Amniotic stem cell (primary cell): ENCODE data around the gene CABP2.
A peak's percentile ranks its signal among the peaks of the same experiment; 100 is the strongest.
"Not testable (repeated sequence)": the region's sequence is repeated elsewhere in the genome, so short reads cannot be mapped to it uniquely, and the experiment has no call there.

Experiments used
- DNase-seq: peaks from one replicate; lab custom pipeline; 2025; lab: John Stamatoyannopoulos, UW

CABP2 gene

GRCh38 chr11:67494371-67495233 is 28.6 kb downstream of the CABP2 start:
- no peak for DNase-seq

- no peak for DNase-seq
Observed at GRCh38 chr11:67493548-67494370, 29.5 kb downstream of the CABP2 start.

GRCh38 chr11:67492801-67493547 is 30.3 kb downstream of the CABP2 start:
- DNase-seq, result no peak

DNA sequence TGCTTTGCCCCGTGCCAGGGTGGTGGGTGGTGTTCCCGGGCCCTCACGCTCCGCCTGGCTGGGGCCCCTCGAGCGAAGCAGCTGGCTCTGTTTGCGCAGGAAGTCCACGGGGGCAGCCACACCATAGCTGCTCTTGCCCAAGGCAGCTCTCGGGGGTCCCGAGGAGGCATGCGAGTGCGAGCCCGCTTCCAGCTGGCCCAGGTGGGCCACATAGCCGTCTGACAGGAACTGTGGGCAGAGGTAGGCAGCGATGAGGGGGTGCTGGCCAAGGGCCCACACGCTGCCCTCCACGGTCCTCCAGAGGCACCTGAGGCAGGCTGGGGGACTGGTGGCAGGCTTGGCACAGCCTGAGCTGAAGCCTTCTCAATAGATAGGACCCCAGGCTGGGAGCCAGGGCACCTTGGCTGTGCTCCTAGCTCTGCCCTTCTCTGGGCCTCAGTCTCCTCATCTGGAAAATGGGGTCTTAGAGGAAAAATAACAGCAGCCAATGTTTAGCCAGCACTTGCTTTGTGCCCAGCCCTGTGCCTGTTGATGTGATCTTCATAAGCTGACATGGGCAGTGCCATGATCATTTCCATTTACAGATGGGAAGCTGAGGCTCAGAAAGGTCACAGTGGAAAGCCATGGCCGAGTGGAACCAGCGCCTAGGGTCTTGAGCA is 31.0 kb downstream of the CABP2 start:
- no peak for DNase-seq

DNA sequence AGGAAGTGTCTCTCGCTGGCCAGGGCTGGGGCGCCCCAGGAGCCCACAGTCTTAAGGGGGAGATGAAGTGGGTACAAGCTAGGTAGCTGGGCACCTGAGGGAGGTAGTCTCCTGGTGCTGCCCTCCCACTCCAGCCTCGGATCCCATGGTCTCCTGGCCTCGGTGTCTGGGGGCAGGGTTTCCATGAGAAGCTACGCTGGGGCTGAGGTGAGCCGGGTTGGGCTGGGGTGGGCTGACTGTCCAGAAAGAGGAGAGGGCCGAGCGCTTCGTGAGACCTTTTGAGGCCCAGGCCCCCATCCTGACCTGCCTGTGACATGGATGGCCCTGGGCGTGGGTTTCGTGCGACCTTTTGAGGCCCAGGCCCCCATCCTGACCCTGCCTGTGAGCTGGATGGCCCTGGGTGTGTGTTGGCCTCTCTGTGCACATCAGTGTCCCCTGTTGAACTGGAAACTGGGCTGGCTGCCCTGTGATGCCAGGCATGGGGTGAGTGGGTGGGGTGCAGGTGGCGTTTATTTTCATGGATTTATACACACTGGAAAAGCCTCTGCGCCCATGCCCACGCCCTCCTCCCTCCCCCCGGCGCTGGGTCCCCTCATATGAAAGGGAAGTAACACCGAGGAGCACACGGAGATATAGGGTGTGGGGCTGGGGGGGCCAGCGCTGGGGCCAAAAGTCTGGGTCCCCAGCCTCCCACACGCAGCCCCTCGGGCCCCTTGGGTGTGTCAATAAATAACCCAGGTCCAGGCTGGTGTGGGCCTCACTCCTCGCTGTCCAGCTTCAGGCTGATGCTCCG is 31.8 kb downstream of the CABP2 start:
- no peak for DNase-seq

DNA sequence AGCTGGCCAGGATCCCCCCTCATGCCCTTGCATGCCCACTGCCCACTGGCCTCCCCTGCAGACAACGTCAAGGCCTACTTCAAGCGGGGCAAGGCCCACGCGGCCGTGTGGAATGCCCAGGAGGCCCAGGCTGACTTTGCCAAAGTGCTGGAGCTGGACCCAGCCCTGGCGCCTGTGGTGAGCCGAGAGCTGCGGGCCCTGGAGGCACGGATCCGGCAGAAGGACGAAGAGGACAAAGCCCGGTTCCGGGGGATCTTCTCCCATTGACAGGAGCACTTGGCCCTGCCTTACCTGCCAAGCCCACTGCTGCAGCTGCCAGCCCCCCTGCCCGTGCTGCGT is 32.5 kb downstream of the CABP2 start:
- no peak for DNase-seq

- no peak for DNase-seq
Observed at GRCh38 chr11:67489885-67490726, 33.1 kb downstream of the CABP2 start.

DNA sequence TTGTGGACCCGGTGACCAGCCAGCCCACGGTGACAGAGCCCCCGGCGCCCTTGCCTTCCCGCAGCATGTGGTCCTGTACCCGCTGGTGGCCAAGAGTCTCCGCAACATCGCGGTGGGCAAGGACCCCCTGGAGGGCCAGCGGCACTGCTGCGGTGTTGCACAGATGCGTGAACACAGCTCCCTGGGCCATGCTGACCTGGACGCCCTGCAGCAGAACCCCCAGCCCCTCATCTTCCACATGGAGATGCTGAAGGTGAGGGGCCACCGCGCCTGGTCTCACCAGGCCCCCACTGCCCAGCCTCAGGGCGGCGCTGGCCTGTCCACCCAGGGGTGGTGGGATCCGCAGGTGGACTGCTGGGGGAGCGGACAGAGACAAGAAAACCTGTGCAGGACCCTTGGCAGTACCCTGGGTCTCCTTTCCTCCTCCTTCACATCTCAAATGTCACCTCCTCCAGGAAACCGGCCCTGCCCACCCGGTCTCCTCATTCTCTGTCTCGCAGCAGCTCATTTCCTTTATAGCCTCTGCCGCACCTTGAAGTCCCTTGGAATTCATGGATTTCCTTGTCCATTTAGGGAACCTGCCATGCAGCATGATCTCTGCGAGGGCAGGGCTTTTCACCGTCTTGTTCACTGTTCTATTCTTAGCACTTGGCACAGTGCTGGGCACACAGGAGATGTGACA is 33.9 kb downstream of the CABP2 start:
- no peak for DNase-seq

DNA sequence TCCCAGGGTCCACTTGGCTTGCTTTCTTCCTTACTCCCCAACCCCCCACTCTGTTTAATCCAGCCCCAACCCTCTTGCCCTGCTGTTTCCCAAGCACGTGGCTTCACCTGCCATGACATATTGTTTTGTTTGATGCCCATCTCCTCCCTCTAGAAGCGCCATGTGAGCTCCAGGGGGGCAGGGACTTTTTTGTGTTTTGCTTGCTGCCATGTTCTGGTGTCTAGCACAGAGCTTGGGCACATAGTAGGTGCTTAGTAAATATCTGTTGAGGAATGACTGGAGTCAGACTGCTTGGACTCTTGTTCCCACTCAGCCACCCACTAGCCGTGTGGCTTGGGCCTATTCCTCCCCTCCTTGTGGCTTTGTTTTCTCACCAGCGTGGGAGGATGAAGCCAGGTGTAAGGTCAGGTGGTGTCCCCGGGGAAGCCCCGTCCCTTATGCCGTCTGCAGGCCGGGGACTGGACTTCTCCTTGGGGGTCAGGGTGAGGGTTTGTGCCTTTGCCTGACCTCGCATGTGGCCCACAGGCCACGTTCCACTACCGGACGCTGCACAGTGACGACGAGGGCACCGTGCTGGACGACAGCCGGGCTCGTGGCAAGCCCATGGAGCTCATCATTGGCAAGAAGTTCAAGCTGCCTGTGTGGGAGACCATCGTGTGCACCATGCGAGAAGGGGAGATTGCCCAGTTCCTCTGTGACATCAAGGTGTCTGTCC is 36.6 kb downstream of the CABP2 start:
- no peak for DNase-seq

- not testable (repeated sequence) for DNase-seq
Observed at GRCh38 chr11:67485873-67486361, 37.3 kb downstream of the CABP2 start.

- no peak for DNase-seq
Observed at GRCh38 chr11:67484847-67485311, 38.4 kb downstream of the CABP2 start.

DNA sequence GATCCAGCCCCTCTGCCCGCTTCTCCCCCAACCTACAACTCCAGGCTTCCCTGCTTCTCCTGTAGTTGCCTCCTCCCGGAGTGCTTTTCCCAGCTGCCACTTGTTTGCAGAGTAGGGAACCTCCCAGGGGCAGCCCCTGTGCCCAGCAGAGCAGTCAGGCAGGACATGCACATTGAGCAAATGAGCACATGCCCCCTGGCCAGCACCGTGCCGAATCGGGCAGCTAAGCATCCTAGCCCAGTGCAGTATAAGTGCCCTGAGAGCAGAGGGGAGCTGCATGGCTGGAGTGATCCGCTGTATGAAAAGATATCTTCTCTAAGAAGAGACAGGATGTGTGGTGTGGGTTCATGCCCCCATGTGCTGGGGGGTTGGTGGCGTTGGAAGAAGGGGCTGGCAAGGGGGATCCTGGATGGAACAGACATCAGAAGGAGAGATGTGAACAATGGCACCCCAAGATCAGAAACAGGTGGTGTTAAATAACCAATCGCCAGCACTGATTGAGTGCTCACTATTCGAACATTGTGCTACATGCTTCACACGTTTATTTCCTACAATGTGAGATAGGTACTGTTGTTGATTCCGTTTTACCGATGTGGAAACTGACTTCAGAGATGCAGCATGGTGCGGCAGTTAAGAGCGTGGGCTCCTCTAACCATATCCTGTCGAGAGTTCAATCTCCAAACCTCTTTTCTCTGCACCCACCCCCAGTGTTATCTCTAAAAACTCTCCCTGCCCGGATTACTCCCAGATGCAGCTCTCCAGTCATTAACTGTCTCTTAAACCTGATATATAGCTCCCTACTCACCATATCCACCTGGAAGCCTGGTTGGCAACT is 39.2 kb downstream of the CABP2 start:
- no peak for DNase-seq

- peak; percentile 96 for DNase-seq
Observed at GRCh38 chr11:67482827-67483798, 40.1 kb downstream of the CABP2 start, which contains the start of gene AIP. Gene AIP, plus strand, starts transcription at chr11:67483026. Its CDS starts 133 bp downstream, at chr11:67483159.

GRCh38 chr11:67482275-67482826 is 40.9 kb downstream of the CABP2 start:
- DNase-seq, result no peak

DNA sequence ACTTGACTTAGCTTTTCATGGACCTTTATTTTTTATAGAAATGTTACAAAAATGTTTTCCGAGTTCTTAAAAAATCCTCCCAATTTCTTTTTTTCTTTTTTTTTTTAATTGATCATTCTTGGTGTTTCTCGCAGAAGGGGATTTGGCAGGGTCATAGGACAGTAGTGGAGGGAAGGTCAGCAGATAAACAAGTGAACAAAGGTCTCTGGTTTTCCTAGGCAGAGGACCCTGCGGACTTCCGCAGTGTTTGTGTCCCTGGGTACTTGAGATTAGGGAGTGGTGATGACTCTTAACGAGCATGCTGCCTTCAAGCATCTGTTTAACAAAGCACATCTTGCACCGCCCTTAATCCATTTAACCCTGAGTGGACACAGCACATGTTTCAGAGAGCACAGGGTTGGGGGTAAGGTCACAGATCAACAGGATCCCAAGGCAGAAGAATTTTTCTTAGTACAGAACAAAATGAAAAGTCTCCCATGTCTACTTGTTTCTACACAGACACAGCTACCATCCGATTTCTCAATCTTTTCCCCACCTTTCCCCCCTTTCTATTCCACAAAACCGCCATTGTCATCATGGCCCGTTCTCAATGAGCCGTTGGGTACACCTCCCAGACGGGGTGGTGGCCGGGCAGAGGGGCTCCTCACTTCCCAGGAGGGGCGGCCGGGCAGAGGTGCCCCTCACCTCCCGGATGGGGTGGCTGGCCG is 45.7 kb downstream of the CABP2 start:
- not testable (repeated sequence) for DNase-seq
